Loucy (cell line): ENCODE measurements around the gene ARHGEF12.

Source experiments
- EZH2phosphoT487 ChIP-seq: fragments of 200-600 bp; IDR thresholded peaks from 2 replicates; pipeline ENCODE4 v1.6.1; 2018; ENCODE audit warnings: antibody characterized with exemption, mild to moderate bottlenecking, moderate library complexity, borderline replicate concordance
- TF ChIP-seq, protein P1 (sequence below): fragments of 200-600 bp; sonication (generic); conservative IDR thresholded peaks from 2 replicates; pipeline ENCODE4 v1.5.1; 2014; ENCODE audit warnings: mild to moderate bottlenecking, antibody characterized with exemption, low read length

GRCh38 chr11:120354068-120354467 is 17.9 kb downstream of the ARHGEF12 start:
- TF ChIP-seq, protein P1, sequence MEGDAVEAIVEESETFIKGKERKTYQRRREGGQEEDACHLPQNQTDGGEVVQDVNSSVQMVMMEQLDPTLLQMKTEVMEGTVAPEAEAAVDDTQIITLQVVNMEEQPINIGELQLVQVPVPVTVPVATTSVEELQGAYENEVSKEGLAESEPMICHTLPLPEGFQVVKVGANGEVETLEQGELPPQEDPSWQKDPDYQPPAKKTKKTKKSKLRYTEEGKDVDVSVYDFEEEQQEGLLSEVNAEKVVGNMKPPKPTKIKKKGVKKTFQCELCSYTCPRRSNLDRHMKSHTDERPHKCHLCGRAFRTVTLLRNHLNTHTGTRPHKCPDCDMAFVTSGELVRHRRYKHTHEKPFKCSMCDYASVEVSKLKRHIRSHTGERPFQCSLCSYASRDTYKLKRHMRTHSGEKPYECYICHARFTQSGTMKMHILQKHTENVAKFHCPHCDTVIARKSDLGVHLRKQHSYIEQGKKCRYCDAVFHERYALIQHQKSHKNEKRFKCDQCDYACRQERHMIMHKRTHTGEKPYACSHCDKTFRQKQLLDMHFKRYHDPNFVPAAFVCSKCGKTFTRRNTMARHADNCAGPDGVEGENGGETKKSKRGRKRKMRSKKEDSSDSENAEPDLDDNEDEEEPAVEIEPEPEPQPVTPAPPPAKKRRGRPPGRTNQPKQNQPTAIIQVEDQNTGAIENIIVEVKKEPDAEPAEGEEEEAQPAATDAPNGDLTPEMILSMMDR = no peak
- TF ChIP-seq EZH2phosphoT487 = no peak
